HG03196 (cell line): ENCODE data around the gene ACAP2.

ENCODE experiments used
- ATAC-seq: cut with Tn5 transposase; IDR thresholded peaks from one replicate; pipeline ENCODE4 v1.9.1; 2021; ENCODE audit not compliant: unreplicated experiment

The ACAP2 gene

GRCh38 chr3:195261925-195262324, 180.9 kb downstream of the ACAP2 start:
- no peak for ATAC-seq

- ATAC-seq = peak; percentile 3
Observed at GRCh38 chr3:195260280-195260905, 182.4 kb downstream of the ACAP2 start.

GRCh38 chr3:195259475-195260279, 183.1 kb downstream of the ACAP2 start:
- ATAC-seq = peak; percentile 65

- ATAC-seq = no peak
Observed at GRCh38 chr3:195259154-195259474, 183.7 kb downstream of the ACAP2 start.

GRCh38 chr3:195258449-195259153, 184.2 kb downstream of the ACAP2 start:
- no peak for ATAC-seq

- no peak for ATAC-seq
Observed at GRCh38 chr3:195257454-195258448, 185.1 kb downstream of the ACAP2 start.

GRCh38 chr3:195256639-195257453, 186.0 kb downstream of the ACAP2 start:
- no peak for ATAC-seq

- ATAC-seq = no peak
Observed at GRCh38 chr3:195255571-195256501, 187.0 kb downstream of the ACAP2 start.

GRCh38 chr3:195255176-195255500, 187.7 kb downstream of the ACAP2 start:
- no peak for ATAC-seq

- ATAC-seq = no peak
Observed at GRCh38 chr3:195254454-195255175, 188.2 kb downstream of the ACAP2 start.

GRCh38 chr3:195253923-195254432, 188.8 kb downstream of the ACAP2 start:
- no peak for ATAC-seq

- no peak for ATAC-seq
Observed at GRCh38 chr3:195251336-195252065, 191.3 kb downstream of the ACAP2 start.

- no peak for ATAC-seq
Observed at GRCh38 chr3:195250473-195251251, 192.2 kb downstream of the ACAP2 start.

- ATAC-seq = no peak
Observed at GRCh38 chr3:195249858-195250464, 192.9 kb downstream of the ACAP2 start.

GRCh38 chr3:195249057-195249770, 193.6 kb downstream of the ACAP2 start:
- no peak for ATAC-seq

GRCh38 chr3:195248281-195248680, 194.5 kb downstream of the ACAP2 start:
- no peak for ATAC-seq
